HG02943 (cell line): ENCODE data around the gene MGA.

Source experiments
- ATAC-seq: cut with Tn5 transposase; IDR thresholded peaks from one replicate; pipeline ENCODE4 v1.9.1; 2021; ENCODE audit warnings: mild to moderate bottlenecking, low read depth, moderate library complexity; ENCODE audit not compliant: unreplicated experiment

The MGA gene

DNA sequence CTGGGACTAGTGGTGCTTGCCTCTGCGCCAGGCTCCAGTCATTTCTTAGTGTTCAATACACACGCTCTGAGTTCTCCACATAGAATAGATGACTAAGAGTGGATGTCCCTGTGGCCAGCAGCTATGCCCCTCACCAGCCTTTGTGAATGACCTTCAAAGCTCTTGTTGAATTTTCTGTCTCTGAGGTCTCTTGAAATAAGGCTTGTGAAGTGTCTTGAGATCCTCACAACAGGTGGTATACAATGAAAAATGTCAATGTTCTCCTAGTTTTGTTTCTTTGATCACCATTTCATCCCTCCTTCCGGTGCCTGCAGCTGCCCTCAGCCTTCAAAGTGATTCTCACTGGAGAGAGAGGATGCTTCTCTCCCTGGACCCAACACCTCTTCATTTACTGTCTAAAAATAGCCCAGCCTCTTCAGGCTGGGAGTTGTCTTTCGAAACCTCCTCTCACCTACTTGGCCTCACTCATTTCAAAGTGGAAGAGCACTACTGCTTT is 119.5 kb downstream of the MGA start:
- ATAC-seq: no peak

- ATAC-seq: no peak
These were observed 120.1 kb downstream of the MGA start for GRCh38 chr15:41780266-41780665.

GRCh38 chr15:41780727-41781126 is 120.5 kb downstream of the MGA start:
- ATAC-seq: no peak

- peak; percentile 62 for ATAC-seq
These were observed 122.4 kb downstream of the MGA start for GRCh38 chr15:41782371-41783282.

DNA sequence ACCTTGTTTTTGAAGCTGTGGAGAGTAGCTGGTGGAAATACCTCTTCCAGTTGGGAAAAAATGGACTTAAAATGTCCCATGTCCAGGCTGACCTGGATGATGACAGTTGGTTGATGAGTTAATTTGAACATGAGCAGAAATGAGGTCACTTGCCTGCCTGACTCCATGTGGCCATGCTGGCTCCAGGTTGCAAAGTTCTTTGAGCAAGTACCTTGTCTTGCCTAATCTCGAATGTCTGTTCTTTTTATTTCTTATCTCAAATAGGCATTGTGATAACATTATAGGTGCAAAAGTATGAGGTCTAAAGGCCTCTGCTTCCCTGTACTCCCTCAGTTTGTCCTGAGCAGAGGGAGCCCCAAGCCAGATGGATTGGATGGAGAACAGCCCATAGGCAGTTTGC is 123.1 kb downstream of the MGA start:
- ATAC-seq: no peak

- no peak for ATAC-seq
These were observed 128.1 kb downstream of the MGA start for GRCh38 chr15:41788262-41788661.

DNA sequence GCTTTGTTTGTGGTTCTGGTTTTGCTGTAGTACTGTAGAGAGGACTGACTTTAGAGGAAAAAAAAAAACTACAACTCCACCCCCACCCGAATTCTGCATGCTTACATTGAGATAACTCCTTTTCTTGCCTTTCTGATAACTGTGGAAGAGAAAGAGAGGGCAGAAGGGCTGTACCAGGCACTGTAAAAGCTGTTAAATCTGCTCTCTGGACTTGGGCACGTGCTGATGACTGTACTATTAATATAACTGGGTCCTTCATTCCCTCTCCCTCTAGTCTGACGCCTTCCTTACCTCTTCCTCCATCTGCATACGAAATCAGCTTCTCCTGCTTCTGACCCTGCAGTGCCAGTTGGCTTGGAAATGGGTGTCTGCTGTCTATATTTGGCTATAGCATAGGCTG is 129.0 kb downstream of the MGA start:
- no peak for ATAC-seq

DNA sequence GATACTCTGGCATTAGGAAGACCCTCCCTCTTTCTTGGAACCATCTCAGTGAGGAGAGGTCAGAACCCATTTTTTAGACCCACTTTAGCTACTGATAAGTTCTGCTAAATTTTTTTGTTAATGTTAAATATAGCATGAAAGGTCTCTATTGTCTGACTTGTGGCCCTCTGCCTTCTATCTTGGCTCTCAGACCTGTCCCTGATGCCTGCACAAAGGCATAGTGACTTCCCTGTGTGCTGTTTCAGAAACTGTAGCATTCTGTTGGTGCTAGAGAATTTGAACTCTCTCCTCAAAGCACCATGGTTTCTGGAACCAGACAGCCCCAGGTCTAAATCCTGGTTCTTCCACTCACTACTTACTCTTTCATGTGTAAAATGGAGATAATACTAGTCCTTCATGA is 129.5 kb downstream of the MGA start:
- no peak for ATAC-seq

GRCh38 chr15:41790169-41790568 is 130.0 kb downstream of the MGA start:
- ATAC-seq: no peak

DNA sequence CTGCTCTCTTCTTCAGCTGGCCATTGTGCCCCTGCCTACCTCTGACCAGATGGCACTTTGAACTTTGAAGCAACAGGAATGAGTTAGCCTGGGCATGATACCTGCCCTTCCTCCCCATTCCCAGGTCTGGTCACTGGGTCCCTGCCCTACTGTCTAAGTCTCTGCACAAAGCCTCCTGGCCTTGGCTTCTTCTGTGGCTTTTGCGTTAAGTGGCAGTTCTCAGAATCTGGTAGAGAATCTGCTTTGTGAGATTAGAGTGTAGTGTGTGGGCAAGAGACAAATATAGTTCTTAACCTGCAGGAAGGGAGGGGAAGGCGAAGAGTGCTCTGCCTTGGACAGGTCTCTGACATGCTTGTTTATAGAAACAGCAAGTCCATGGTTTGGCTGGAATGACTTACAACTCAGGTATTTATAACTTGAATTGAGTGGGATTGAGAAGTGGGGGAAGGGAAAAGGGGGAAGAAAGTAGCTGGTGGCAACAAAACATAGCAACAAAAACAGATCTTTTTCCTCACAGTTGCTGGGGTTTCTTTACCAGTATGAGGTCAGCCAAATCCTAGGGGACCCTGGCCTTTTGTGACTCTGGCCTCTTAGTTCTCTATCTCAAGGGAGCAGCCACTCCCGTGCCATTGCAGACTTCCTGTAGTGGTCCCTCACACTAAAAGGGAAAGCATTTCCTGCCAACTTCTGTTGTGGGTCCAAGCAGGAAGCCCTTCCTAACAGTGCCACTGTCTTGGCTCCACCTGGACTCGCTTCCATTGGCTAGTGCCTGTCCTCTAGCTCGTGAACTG is 130.7 kb downstream of the MGA start:
- no peak for ATAC-seq

- no peak for ATAC-seq
These were observed 131.3 kb downstream of the MGA start for GRCh38 chr15:41791547-41791937.

- ATAC-seq: no peak
These were observed 131.9 kb downstream of the MGA start for GRCh38 chr15:41792000-41792637.

DNA sequence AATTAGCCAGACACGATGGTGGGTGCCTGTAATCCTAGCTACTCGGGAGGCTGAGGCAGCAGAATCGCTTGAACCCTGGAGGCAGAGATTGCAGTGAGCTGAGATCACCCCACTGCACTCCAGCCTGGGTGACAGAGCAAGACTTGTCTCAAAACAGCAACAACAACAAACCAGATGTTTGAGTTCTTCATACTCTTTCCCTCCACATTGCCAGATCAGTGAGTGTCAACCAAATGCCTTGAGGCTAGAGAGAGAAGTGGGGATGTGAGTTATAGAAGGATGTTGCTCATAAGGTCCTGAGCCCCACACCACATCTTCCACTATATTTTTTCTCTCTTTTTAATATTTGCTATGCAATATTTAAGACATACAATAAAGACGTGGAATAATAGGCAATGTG is 133.9 kb downstream of the MGA start:
- ATAC-seq: no peak

DNA sequence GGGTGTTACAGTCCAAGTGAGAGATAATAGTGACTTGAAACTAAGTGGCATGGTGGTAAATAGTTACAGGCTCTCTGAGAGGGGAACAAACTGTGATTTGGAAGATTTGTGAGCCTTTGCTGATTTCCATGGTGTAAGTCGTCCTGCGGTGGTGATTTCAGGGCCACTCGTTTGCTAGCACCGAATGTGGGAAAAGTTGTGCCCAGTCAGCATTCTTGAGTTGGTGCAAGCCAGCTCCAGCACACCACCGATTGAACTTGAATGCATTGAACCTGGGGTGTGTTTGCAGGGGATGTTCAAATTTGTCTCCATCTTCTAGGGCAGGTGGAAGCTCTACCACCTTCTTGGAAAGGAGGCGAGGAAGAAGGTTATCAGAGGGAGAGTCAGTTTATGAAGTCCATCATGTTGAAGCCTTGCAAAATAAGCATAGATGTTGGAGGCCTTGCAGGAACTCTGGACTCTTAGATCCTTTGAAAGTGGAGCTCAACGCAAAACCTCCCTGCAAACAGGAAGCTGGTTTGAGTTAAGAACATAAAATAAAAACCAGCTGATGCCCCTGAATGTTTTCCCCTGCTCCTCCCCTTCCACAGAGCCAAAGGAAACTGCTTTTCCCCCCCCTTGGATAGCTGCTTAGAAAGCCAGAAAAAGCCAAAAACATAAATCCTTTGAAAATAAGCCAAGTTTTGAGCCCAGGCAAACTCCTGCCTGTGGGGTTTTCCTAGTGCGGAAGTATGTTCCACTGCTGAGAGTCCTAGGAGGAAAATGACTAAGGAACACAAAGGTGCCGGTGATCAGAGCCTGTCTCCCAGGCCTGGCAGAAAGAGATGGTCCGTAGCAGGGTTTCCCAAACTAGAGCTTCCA is 136.0 kb downstream of the MGA start:
- ATAC-seq: no peak

- no peak for ATAC-seq
These were observed 137.2 kb downstream of the MGA start for GRCh38 chr15:41797201-41797944.

DNA sequence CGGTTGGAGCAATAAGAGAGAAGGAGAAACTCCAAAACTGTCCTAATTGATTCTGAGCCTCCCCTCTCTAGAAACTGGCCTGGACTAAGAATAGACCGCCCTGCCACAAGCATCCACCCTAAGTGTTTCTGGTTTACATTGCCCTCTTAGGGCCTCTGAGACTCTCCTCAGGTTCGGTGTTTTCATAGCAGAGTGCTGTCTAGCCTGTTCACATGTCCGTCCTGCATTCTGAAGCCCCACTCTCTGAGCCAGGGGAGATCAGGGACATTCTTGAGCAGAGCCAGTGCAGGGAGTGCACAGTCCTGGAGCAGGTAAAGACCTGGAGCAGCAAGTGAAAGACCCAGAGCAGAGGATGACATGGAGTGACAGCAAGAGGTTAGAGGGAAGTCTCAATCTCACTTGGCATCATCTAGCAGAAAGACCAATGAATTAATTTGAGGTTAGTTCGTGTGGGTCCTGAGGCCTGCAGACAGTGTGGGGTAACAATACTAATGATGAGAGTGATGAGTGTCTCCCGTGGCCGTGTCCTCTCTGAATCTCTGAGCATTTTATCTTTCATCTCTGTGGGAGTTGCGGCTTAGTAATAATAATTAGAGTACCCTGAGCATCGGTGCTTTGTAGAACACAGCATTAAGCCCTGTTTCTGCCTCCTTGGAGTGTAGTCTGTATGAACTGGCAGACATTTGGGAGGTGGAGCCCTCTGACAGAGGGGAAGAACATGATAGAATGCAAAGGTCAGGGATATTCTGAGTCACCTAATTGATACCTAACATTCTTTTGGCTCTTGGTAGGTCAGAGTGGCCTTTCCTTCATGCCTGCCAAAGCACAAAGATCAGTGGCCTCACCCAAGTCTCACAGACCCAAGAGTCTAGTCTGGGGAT is 138.6 kb downstream of the MGA start:
- ATAC-seq: no peak

GRCh38 chr15:41799488-41799805 is 139.2 kb downstream of the MGA start:
- no peak for ATAC-seq

DNA sequence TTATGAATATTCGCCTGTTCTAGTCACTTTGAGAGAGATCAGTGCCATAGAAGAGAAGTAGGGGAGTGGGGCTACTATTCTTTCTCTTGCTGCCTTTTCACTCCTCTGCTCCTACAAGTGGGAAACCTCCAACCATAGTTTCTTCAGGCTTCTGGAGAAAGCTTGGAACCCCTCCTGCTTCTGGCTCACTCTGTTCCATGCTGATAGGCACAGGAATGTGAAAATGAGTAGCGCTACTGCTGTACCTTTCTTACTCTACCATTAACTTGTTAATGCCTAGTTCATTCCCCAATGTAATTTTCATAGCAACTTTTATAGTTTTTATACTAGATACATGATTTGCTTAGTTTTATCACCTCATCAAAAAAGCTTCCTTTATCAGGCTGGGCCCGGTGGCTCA is 141.0 kb downstream of the MGA start:
- no peak for ATAC-seq
